KMS-11 (cell line): ENCODE measurements around the gene DBN1.

Experiments
- H2AFZ ChIP-seq: fragments of 200-600 bp; sonication (generic); 2 replicates; pipeline ENCODE4 v1.6.1; 2016; ENCODE audit warnings: antibody characterized with exemption, mixed run types, low read depth
- H3K27ac ChIP-seq: fragments of 200-600 bp; sonication (generic); 2 replicates; pipeline ENCODE4 v1.6.1; 2016; ENCODE audit warnings: mild to moderate bottlenecking, mixed run types
- H3K27me3 ChIP-seq: fragments of 200-600 bp; sonication (generic); 2 replicates; pipeline ENCODE4 v1.6.1; 2017; ENCODE audit warnings: mild to moderate bottlenecking, low read depth, mixed run types, moderate library complexity; ENCODE audit not compliant: insufficient read depth
- H3K36me3 ChIP-seq: fragments of 200-600 bp; sonication (generic); 2 replicates; pipeline ENCODE4 v1.6.1; 2017; ENCODE audit warnings: mild to moderate bottlenecking, mixed run types; ENCODE audit not compliant: insufficient read depth
- H3K4me1 ChIP-seq: fragments of 200-600 bp; sonication (generic); 2 replicates; pipeline ENCODE4 v1.6.1; 2016; ENCODE audit warnings: mild to moderate bottlenecking, low read depth, mixed run types; ENCODE audit not compliant: poor library complexity, severe bottlenecking
- H3K4me2 ChIP-seq: fragments of 200-600 bp; sonication (generic); 2 replicates; pipeline ENCODE4 v1.7.0; 2016; ENCODE audit warnings: mild to moderate bottlenecking, mixed run types
- H3K4me3 ChIP-seq: fragments of 200-600 bp; sonication (generic); IDR thresholded peaks from 2 replicates; pipeline ENCODE4 v1.6.1; 2017; ENCODE audit warnings: low read depth, low read length, mixed read lengths; ENCODE audit not compliant: insufficient read depth
- H3K79me2 ChIP-seq: fragments of 200-600 bp; sonication (generic); 2 replicates; pipeline ENCODE4 v1.6.1; 2016; ENCODE audit warnings: low read depth, mixed run types; ENCODE audit not compliant: insufficient read depth
- H3K9ac ChIP-seq: fragments of 200-600 bp; sonication (generic); 2 replicates; pipeline ENCODE4 v1.6.1; 2016; ENCODE audit warnings: mild to moderate bottlenecking, mixed run types
- H4K20me1 ChIP-seq: fragments of 200-600 bp; sonication (generic); 2 replicates; pipeline ENCODE4 v1.6.1; 2016; ENCODE audit warnings: mild to moderate bottlenecking, mixed run types; ENCODE audit not compliant: insufficient read depth
- CTCF ChIP-seq: fragments of 200-600 bp; sonication (generic); conservative IDR thresholded peaks from 2 replicates; pipeline ENCODE4 v1.6.1; 2017; ENCODE audit warnings: low read depth, mild to moderate bottlenecking, antibody characterized with exemption, low read length, moderate library complexity, mixed read lengths

The DBN1 gene

GRCh38 chr5:177473443-177474001 is at the start of gene DBN1:
Gene DBN1, minus strand, starts transcription at chr5:177473634. Its CDS starts 113 bp downstream, at chr5:177473521.
- peak within 1 kb of the TSS; percentile 68 for H3K4me2 ChIP-seq
- no peak within 1 kb of the TSS for H3K27ac ChIP-seq
- H3K36me3 ChIP-seq, result no peaks in the 10 kb centered on the region
- no peaks in the 10 kb centered on the region for H3K27me3 ChIP-seq
- no peaks in the 10 kb centered on the region for H3K79me2 ChIP-seq
- H4K20me1 ChIP-seq, result no peaks in the 10 kb centered on the region
- peak within 1 kb of the TSS; percentile 50; the same call in 1 of the 2 replicates for H3K9ac ChIP-seq
- no peak for TF ChIP-seq CTCF
- peaks cover 5% of the 10 kb centered on the region for H3K4me1 ChIP-seq
- H3K4me3 ChIP-seq, result no peak within 1 kb of the TSS
- H2AFZ ChIP-seq, result peak within 1 kb of the TSS; percentile 41; the same call in 1 of the 2 replicates

DNA sequence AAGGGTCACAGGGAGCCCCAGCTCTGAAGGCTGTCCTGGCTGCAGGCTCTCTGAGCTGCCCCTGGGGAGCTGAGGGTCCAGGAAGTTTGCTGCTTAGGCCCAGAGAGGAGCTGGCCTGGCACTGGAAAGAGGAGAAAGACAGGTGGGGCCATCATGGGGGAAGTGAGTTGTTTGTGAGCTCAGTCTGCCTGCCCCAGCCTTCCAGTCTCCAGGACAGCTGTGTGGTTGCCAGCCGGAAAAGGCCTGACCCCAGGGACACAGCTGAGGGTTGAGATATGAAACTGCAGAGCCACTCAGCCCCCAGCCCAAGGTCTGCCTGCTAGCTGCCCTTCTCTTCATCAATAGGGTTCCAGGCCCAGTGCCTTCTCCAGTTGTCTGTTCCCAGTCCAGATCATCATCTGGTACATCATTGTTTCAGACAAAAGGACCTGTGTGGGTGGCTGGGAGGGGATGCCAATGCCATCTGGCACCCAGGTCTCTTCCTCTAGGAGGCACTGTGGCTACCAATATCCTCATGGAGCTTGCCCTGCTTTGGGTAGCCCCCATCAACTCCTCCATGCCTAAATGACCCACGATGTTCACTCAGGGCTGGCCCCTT is 47.6 kb upstream of the DBN1 start:
- no peak overlapping the region for H3K4me3 ChIP-seq
- TF ChIP-seq CTCF, result no peak
- H3K27me3 ChIP-seq, result no peaks in the 10 kb centered on the region
- H3K36me3 ChIP-seq, result no peaks in the 10 kb centered on the region
- no peak overlapping the region for H3K4me2 ChIP-seq
- no peak overlapping the region for H3K9ac ChIP-seq
- peaks cover 3% of the 10 kb centered on the region for H3K4me1 ChIP-seq
- no peak overlapping the region for H3K27ac ChIP-seq
- no peak overlapping the region for H2AFZ ChIP-seq
- no peaks in the 10 kb centered on the region for H4K20me1 ChIP-seq
- H3K79me2 ChIP-seq, result 0 out of 2 replicates have a peak, but pooled peaks cover 3% of the 10 kb centered on the region

DNA sequence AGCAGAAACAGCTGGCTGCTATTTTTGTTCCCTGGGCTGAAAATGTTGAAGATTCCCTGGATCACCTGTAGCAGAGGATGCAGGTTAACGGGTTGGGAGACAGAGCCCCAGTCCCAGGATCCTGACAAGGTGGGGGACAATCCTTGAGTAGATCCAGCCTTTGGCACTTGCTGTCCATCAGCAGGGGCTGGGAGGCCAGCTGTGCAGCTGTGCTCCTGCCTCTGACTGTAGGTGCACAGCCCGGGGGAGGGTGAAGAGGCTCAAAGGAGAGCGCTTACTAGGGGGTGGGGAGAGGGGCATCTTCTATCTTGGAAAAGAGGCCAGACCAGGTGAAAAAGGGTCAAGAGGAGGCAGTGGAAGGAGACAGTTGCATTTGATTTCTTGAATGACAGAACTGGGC is 46.8 kb upstream of the DBN1 start:
- no peaks in the 10 kb centered on the region for H4K20me1 ChIP-seq
- 0 out of 2 replicates have a peak, but pooled peaks cover 8% of the 10 kb centered on the region for H3K79me2 ChIP-seq
- TF ChIP-seq CTCF, result no peak
- H3K4me1 ChIP-seq, result peaks cover 3% of the 10 kb centered on the region
- no peak overlapping the region for H2AFZ ChIP-seq
- H3K4me2 ChIP-seq, result no peak overlapping the region
- no peak overlapping the region for H3K27ac ChIP-seq
- H3K9ac ChIP-seq, result no peak overlapping the region
- H3K36me3 ChIP-seq, result no peaks in the 10 kb centered on the region
- no peak overlapping the region for H3K4me3 ChIP-seq
- H3K27me3 ChIP-seq, result no peaks in the 10 kb centered on the region

DNA sequence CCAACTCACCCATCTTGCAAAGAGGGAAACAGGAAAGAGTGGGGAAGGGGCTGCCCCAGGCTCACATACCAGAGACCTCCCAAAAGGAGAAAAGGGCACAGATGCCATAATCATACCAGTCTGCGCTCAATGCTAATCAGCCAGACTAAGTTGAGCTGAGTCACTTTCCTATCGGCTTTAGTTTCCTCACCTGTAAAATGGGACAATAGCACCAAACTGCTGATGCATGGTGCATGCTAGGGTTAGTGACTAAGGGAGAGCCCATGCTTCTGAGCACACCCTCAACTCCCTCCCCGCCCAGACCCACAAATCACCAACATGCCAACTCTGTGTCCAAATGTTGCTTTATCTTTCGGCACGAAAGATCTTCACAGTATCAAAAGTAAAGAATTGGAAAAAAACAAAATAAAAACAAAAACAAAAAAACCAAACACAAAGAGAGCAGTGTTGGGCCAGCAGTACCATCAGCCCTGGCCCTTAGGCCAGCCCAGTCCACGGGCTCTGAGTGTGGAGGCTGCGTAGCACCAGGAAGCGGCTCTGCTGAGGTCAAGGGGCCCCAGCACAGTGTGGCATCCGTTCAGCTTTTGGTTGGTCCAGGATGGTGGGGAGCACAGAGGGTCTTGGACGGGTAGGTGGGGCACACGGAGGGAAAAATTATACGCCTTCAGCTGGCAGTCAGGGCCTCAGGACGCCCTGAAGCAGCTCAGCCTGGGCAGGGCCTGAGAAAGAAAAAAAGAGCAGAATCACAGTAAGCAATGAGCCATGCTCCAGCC is 46.2 kb upstream of the DBN1 start:
- no peak overlapping the region for H3K4me3 ChIP-seq
- H3K4me1 ChIP-seq, result peaks cover 3% of the 10 kb centered on the region
- H3K4me2 ChIP-seq, result no peak overlapping the region
- no peak overlapping the region for H3K9ac ChIP-seq
- H4K20me1 ChIP-seq, result no peaks in the 10 kb centered on the region
- no peak overlapping the region for H2AFZ ChIP-seq
- H3K36me3 ChIP-seq, result no peaks in the 10 kb centered on the region
- H3K27me3 ChIP-seq, result no peaks in the 10 kb centered on the region
- TF ChIP-seq CTCF, result no peak
- no peak overlapping the region for H3K27ac ChIP-seq
- H3K79me2 ChIP-seq, result 0 out of 2 replicates have a peak, but pooled peaks cover 8% of the 10 kb centered on the region
